Spleen (tissue), 7 donors: ENCODE measurements around the gene LIN7A.
"Not testable (repeated sequence)": the region's sequence is repeated elsewhere in the genome, so short reads cannot be mapped to it uniquely, and the experiment has no call there.

ENCODE experiments used
- CTCF ChIP-seq, 11 experiments: fragments of 200-600 bp in 7 of 11; fragments of 450-650 bp in 4 of 11; sonication (generic) in 4 of 11; IDR thresholded peaks in 8 of 11; conservative IDR thresholded peaks in 3 of 11; 1 replicate in 7 of 11; 2 replicates in 4 of 11; pipeline versions ENCODE4 v1.4.0 to v1.8.0; 2016 to 2021; ENCODE audit warnings: antibody characterized with exemption in 11 of 11, inconsistent platforms in 4 of 11, mild to moderate bottlenecking in 1 of 11
- POLR2A ChIP-seq, 3 donors: fragments of 450-650 bp; IDR thresholded peaks; one replicate each; pipeline ENCODE4 v1.5.1; 2017; ENCODE audit warnings: antibody characterized with exemption in 3 of 3, mild to moderate bottlenecking in 1 of 3
- POLR2AphosphoS5 ChIP-seq, 3 donors: sonication (generic); formaldehyde crosslinking; IDR thresholded peaks; one replicate each; pipeline ENCODE4 v1.5.1; 2017; ENCODE audit warnings: antibody characterized with exemption in 3 of 3
- donor health status: DM: no; HTN: no; CAD: no; lungs with moderate emphysema.
- donor health status: DM: no; HTN: no; CAD: no.
- donor health status: DM: no; HTN: no; CAD: no.

- TF ChIP-seq POLR2A (IDR thresholded peaks at IDR 0.05); CTCF (IDR thresholded peaks at IDR 0.05 in 8 of 11, conservative IDR thresholded peaks at IDR 0.05 in 3 of 11); POLR2AphosphoS5 (IDR thresholded peaks at IDR 0.05): not testable (repeated sequence)
These were observed 149.3 kb downstream of the LIN7A start for GRCh38 chr12:80788407-80788806.
